ENCODE data around the gene MUC13.

MUC13 gene

DNA sequence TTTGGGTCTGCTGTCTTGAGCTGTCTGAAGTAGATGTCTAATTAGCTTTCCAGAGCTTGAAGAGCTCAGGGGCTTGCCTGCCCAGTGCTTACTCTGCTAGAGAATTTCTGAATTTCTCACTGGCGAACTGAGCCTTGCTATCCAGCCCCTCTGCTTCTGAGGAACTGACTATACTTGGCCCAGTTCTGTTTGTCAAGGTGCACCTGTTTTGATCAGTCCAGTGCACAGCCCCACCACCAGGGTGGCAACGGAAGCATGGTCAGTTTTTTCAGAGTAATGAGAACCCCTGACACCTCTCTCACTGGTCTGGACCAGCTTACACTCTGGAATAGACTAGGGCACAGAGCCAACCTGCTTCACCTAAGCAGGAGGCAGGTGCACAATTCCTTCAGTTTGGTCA is 72.5 kb downstream of the MUC13 start:
- DNase-seq = no peak

DNA sequence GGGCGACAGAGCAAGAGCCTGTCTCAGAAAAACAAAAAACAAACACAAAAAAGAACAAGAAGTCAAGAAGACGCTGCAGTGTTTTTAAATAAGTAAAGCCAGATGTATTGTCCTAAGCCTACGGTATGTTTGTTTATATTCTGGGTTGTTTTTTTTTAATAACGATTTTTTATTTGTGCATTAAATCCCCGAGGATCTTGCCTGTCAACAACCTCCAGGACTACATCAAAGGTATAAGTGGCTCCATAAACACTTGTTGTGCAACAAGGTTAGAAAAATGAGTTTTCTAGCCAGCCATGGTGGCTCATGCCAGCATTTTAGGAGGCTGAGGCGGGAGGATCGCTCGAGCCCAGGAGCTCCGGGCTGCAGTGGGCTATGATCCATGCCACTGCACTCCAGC is 73.5 kb downstream of the MUC13 start:
- DNase-seq = no peak

DNA sequence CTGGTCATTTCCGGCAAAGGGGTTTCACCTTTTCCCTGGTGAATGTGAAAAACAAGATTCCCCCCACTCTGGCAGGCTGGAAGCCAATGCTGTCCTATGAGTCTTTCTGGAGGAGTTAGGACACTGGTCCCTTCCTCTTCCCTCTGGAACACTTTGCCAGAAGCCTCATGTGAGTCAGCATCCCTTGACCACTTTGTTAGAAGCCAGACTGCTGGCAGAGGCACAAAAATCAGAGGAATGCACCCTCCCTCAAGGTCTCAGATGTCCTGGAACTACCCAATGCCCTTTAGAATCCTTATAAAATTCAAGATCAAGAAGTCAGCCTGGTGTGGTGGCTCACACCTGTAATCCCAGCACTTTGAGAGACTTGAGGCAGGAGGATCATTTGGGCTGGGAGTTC is 74.0 kb downstream of the MUC13 start:
- DNase-seq = no peak

DNA sequence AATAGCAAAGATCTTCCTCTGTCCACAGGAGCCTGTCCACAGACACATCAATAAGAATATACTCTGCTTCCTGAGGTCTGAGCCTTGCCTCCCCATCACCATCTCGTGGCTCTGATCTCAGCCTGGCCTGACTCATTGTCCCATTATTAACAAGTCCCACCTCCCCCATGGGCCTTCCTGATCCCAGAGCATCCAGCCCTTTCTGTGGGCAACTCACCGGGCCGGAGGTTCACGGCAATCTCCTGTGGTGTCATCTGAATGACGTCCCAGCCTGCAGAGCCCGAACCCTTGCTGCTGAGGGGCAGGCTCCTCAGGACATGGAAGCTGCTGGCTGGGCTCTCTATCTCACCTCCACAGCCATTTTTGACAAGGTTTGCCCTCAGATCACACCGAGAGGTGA is 75.5 kb downstream of the MUC13 start:
- no peak for DNase-seq

DNA sequence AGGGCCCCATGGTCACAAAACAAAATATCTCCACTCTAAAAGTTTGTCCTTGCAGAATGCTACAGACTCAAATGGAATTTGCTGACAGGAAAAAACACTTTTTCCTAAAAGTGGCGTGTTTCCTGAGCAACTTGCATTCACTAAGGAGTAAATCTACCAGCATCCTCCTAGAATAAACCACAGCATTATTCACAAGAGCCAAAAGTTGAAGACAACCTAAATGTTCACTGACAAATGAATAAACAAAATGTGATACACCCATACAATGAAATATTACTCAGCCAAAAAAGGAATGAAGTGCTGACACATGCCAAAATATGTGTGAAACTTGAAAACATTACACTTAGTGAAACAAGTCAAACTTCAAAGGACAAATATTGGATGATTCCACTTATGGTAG is 76.3 kb downstream of the MUC13 start:
- no peak for DNase-seq

DNA sequence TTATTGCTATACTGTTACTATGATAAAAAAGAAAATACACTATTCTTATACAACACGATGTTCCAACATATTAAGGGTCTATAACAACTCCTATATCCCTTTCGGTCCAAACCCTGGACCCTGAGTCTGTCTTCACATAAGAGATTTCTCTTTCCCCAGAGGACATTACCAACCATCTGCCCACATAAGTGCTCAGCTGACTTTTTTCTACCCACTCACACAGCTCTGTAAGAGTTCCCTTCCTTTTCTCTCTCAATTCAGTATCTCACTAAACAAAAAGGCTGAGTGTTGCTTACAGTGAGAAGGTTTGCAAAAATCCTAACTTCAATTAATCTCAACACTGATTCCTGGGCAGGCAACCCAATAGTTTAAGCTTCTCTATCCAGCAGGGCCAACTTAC is 77.9 kb downstream of the MUC13 start:
- no peak for DNase-seq

Measured in MV-4-11 (cell line).